LNCaP clone FGC (cell line): ENCODE data around the gene CANT1.
A peak's percentile ranks its signal among the peaks of the same experiment; 100 is the strongest.

ENCODE experiments used
- DNase-seq: peaks from one replicate; pipeline ENCODE4 v3.0.0-alpha.2; 2011; ENCODE audit warnings: low read depth
- H3K4me3 ChIP-seq: 2 replicates; pipeline ENCODE4 v1.5.1; 2011; ENCODE audit warnings: mild to moderate bottlenecking, low read depth, low read length, control low read depth
- CTCF ChIP-seq: IDR thresholded peaks from 2 replicates; pipeline ENCODE4 v1.5.1; 2012; ENCODE audit warnings: mild to moderate bottlenecking; ENCODE audit not compliant: control insufficient read depth, insufficient read depth; ENCODE audit errors: extremely low read depth

The CANT1 gene

GRCh38 chr17:79014158-79014758 lies 4.7 kb upstream of the CANT1 start:
- H3K4me3 ChIP-seq = no peak overlapping the region
- DNase-seq = no peak
- TF ChIP-seq CTCF = no peak

- no peak for DNase-seq
- no peak overlapping the region for H3K4me3 ChIP-seq
- TF ChIP-seq CTCF = no peak
Measured at GRCh38 chr17:79012563-79013134, 3.1 kb upstream of the CANT1 start.

GRCh38 chr17:79011451-79012147 lies 2.0 kb upstream of the CANT1 start:
- DNase-seq = no peak
- no peak for TF ChIP-seq CTCF
- H3K4me3 ChIP-seq = no peak overlapping the region

- no peak for DNase-seq
- TF ChIP-seq CTCF = no peak
- peak overlapping the region; percentile 95 for H3K4me3 ChIP-seq
Measured at GRCh38 chr17:79010304-79010646, 711 bp upstream of the CANT1 start.

GRCh38 chr17:79008666-79009387 lies 737 bp downstream of the CANT1 start:
- TF ChIP-seq CTCF = no peak
- DNase-seq = no peak
- peak overlapping the region; percentile 95 for H3K4me3 ChIP-seq

GRCh38 chr17:79007504-79008381 lies 1.8 kb downstream of the CANT1 start:
- DNase-seq = no peak
- H3K4me3 ChIP-seq = peak overlapping the region; percentile 95

More at GRCh38 chr17:79007504-79008381, 1.8 kb downstream of the CANT1 start:
- no peak for TF ChIP-seq CTCF
